T-helper 1 cell treated with Interleukin-12 subunit alpha and Interleukin-12 subunit beta and Interleukin-4 antibody, amounts not matched to agents 30 ng/mL and 1 ng/mL, for 36 hours (primary cell): Measurements from ENCODE around the gene MAOA. TPM values are rescaled to one million over a fixed set of nuclear protein-coding genes. Genes with fewer than 3 reads are reported as not detected.
"Not testable (repeated sequence)": the region's sequence is repeated elsewhere in the genome, so short reads cannot be mapped to it uniquely, and the experiment has no call there.

ENCODE experiments used
- intact Hi-C: fragments of 100-400 bp; cut with micrococcal nuclease; formaldehyde crosslinking; loops from one replicate; pipeline ENCODE4 v1.15.1; 2024
- total RNA-seq: library from RNA; stranded (reverse); gene quantifications from 2 replicates; pipeline ENCODE4 v1.2.3, GENCODE V29; 2022

Gene MAOA
- total RNA-seq, 1 donor from 2014 or later, result 0.39 TPM

GRCh38 chrX:43661521-43662240, 5.6 kb downstream of the MAOA start:
- intact Hi-C loops, result no loop called here

GRCh38 chrX:43663173-43663572, 7.1 kb downstream of the MAOA start:
- intact Hi-C loops, result no loop called here

- intact Hi-C loops, result no loop called here
Measured at GRCh38 chrX:43664258-43664657, 8.2 kb downstream of the MAOA start.

GRCh38 chrX:43664708-43665107, 8.6 kb downstream of the MAOA start:
- intact Hi-C loops, result no loop called here

GRCh38 chrX:43666311-43666912, 10.3 kb downstream of the MAOA start:
- intact Hi-C loops, result no loop called here

- intact Hi-C loops, result not testable (repeated sequence)
Measured at GRCh38 chrX:43675965-43676628, 20.0 kb downstream of the MAOA start.

GRCh38 chrX:43676971-43677572, 21.0 kb downstream of the MAOA start:
- intact Hi-C loops, result no loop called here

GRCh38 chrX:43677993-43678392, 21.9 kb downstream of the MAOA start:
- intact Hi-C loops, result no loop called here

GRCh38 chrX:43679058-43679457, 23.0 kb downstream of the MAOA start:
- intact Hi-C loops, result no loop called here

GRCh38 chrX:43679778-43680177, 23.7 kb downstream of the MAOA start:
- intact Hi-C loops, result no loop called here

- intact Hi-C loops, result no loop called here
Measured at GRCh38 chrX:43682726-43683125, 26.6 kb downstream of the MAOA start.

- intact Hi-C loops, result no loop called here
Measured at GRCh38 chrX:43685221-43685620, 29.1 kb downstream of the MAOA start.

- intact Hi-C loops, result no loop called here
Measured at GRCh38 chrX:43688586-43688985, 32.5 kb downstream of the MAOA start.

GRCh38 chrX:43693602-43694406, 37.7 kb downstream of the MAOA start:
- intact Hi-C loops, result no loop called here

- intact Hi-C loops, result no loop called here
Measured at GRCh38 chrX:43699475-43699874, 43.4 kb downstream of the MAOA start.

GRCh38 chrX:43702079-43702524, 46.0 kb downstream of the MAOA start:
- intact Hi-C loops, result no loop called here

GRCh38 chrX:43702660-43703059, 46.6 kb downstream of the MAOA start:
- intact Hi-C loops, result no loop called here

- intact Hi-C loops, result no loop called here
Measured at GRCh38 chrX:43703211-43703791, 47.2 kb downstream of the MAOA start.

GRCh38 chrX:43706786-43707370, 50.8 kb downstream of the MAOA start:
- intact Hi-C loops, result no loop called here

GRCh38 chrX:43707812-43708548, 51.9 kb downstream of the MAOA start:
- intact Hi-C loops, result no loop called here
